GM19452 (cell line): ENCODE measurements around the gene SEC24A.
"Not testable (repeated sequence)": the region's sequence is repeated elsewhere in the genome, so short reads cannot be mapped to it uniquely, and the experiment has no call there.

Experiments used
- ATAC-seq: cut with Tn5 transposase; IDR thresholded peaks from one replicate; pipeline ENCODE4 v1.9.1; 2021; ENCODE audit not compliant: unreplicated experiment

Gene SEC24A

GRCh38 chr5:134649163-134649835 is 714 bp downstream of the SEC24A start:
- peak; percentile 10 for ATAC-seq

GRCh38 chr5:134650660-134651059 is 2.1 kb downstream of the SEC24A start:
- not testable (repeated sequence) for ATAC-seq

- ATAC-seq, result no peak
Observed at GRCh38 chr5:134651531-134651930, 2.9 kb downstream of the SEC24A start.

GRCh38 chr5:134656690-134657089 is 8.1 kb downstream of the SEC24A start:
- no peak for ATAC-seq

- ATAC-seq, result no peak
Observed at GRCh38 chr5:134659456-134659855, 10.9 kb downstream of the SEC24A start.

- no peak for ATAC-seq
Observed at GRCh38 chr5:134659922-134660321, 11.3 kb downstream of the SEC24A start.

GRCh38 chr5:134662971-134663370 is 14.4 kb downstream of the SEC24A start:
- no peak for ATAC-seq

GRCh38 chr5:134664448-134664847 is 15.9 kb downstream of the SEC24A start:
- no peak for ATAC-seq

- ATAC-seq, result not testable (repeated sequence)
Observed at GRCh38 chr5:134673546-134673945, 25.0 kb downstream of the SEC24A start.

GRCh38 chr5:134677357-134677756 is 28.8 kb downstream of the SEC24A start:
- not testable (repeated sequence) for ATAC-seq

- not testable (repeated sequence) for ATAC-seq
Observed at GRCh38 chr5:134690144-134690543, 41.6 kb downstream of the SEC24A start.

GRCh38 chr5:134692722-134693121 is 44.1 kb downstream of the SEC24A start:
- ATAC-seq, result no peak

GRCh38 chr5:134708301-134708700 is 59.7 kb downstream of the SEC24A start:
- no peak for ATAC-seq

- ATAC-seq, result no peak
Observed at GRCh38 chr5:134714120-134714519, 65.5 kb downstream of the SEC24A start.

- no peak for ATAC-seq
Observed at GRCh38 chr5:134714541-134714940, 66.0 kb downstream of the SEC24A start.

- not testable (repeated sequence) for ATAC-seq
Observed at GRCh38 chr5:134715466-134715865, 66.9 kb downstream of the SEC24A start.

GRCh38 chr5:134724872-134725271 is 76.3 kb downstream of the SEC24A start:
- ATAC-seq, result no peak

- ATAC-seq, result no peak
Observed at GRCh38 chr5:134732819-134733218, 84.2 kb downstream of the SEC24A start.

GRCh38 chr5:134735243-134735642 is 86.7 kb downstream of the SEC24A start:
- ATAC-seq, result no peak

GRCh38 chr5:134736173-134736812 is 87.7 kb downstream of the SEC24A start:
- no peak for ATAC-seq

GRCh38 chr5:134738133-134738962 is 89.8 kb downstream of the SEC24A start, which contains the start of gene CAMLG:
CAMLG (plus strand) TSS chr5:134738548; CDS start chr5:134738621, 73 bp downstream.
- ATAC-seq, result peak; percentile 95
